ENCODE measurements around the gene SS18.

DNA sequence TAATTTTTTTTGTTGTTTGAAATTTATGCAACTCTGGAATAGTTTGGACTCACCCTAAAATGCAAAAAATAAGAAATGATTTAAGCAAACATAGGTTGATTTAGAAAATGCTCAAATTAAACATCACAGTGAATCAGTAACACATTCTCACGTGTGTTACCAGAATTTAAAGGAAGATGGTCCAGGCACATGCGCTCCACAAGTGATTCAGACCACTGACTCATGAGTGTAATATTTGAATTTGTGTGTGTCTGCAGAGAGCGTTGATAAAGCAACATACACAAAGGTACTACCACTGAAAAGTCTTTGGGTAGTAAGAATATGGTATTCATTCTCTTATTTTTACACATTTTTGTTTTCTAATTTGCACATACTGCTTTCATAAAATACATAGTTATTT is 7.9 kb downstream of the SS18 start:
- TF ChIP-seq, protein P1, sequence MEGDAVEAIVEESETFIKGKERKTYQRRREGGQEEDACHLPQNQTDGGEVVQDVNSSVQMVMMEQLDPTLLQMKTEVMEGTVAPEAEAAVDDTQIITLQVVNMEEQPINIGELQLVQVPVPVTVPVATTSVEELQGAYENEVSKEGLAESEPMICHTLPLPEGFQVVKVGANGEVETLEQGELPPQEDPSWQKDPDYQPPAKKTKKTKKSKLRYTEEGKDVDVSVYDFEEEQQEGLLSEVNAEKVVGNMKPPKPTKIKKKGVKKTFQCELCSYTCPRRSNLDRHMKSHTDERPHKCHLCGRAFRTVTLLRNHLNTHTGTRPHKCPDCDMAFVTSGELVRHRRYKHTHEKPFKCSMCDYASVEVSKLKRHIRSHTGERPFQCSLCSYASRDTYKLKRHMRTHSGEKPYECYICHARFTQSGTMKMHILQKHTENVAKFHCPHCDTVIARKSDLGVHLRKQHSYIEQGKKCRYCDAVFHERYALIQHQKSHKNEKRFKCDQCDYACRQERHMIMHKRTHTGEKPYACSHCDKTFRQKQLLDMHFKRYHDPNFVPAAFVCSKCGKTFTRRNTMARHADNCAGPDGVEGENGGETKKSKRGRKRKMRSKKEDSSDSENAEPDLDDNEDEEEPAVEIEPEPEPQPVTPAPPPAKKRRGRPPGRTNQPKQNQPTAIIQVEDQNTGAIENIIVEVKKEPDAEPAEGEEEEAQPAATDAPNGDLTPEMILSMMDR (conservative IDR thresholded peaks at IDR 0.05): no peak
- TF ChIP-seq EZH2 (IDR thresholded peaks at IDR 0.05; ENCODE audit: low read depth): no peak

All from PC-9 (cell line).